Neural cell (in vitro differentiated cells): ENCODE data around the gene CA9. TPM values are rescaled to one million over a fixed set of nuclear protein-coding genes. Genes with fewer than 3 reads are reported as not detected.
"Not testable (repeated sequence)": the region's sequence is repeated elsewhere in the genome, so short reads cannot be mapped to it uniquely, and the experiment has no call there.

Experiments
- H2AFZ ChIP-seq: fragments of 200-600, 300-800 bp; sonication (generic), shearing (Covaris generic); 2 replicates; pipeline ENCODE4 v1.6.0; 2014; ENCODE audit warnings: low read depth, mild to moderate bottlenecking, antibody characterized with exemption, low read length, moderate library complexity
- H3F3A ChIP-seq: fragments of 200-600 bp; shearing (Covaris generic); 2 replicates; pipeline ENCODE4 v1.6.1; 2016; ENCODE audit warnings: mild to moderate bottlenecking, moderate library complexity, mixed read lengths, antibody characterized with exemption, low read length; ENCODE audit not compliant: insufficient read depth, poor library complexity, severe bottlenecking
- H3K27ac ChIP-seq: fragments of 200-600, 300-800 bp; sonication (generic), shearing (Covaris generic); 2 replicates; pipeline ENCODE4 v1.5.1; 2014; ENCODE audit warnings: mild to moderate bottlenecking, low read length, moderate library complexity
- H3K27me3 ChIP-seq: fragments of 300-800, 200-600 bp; sonication (generic), shearing (Covaris generic); 2 replicates; pipeline ENCODE4 v1.6.0; 2014; ENCODE audit warnings: mild to moderate bottlenecking, low read depth, low read length, moderate library complexity; ENCODE audit not compliant: insufficient read depth
- H3K36me3 ChIP-seq: fragments of 300-800, 200-600 bp; sonication (generic), shearing (Covaris generic); 2 replicates; pipeline ENCODE4 v1.5.1; 2014; ENCODE audit warnings: mild to moderate bottlenecking, antibody characterized with exemption, low read length, moderate library complexity; ENCODE audit not compliant: insufficient read depth
- H3K4me2 ChIP-seq: fragments of 300-800, 200-600 bp; sonication (generic), shearing (Covaris generic); 2 replicates; pipeline ENCODE4 v1.6.0; 2014; ENCODE audit warnings: mild to moderate bottlenecking, low read length
- H3K4me3 ChIP-seq: fragments of 300-800, 200-600 bp; sonication (generic), shearing (Covaris generic); 2 replicates; pipeline ENCODE4 v1.5.1; 2014; ENCODE audit warnings: mild to moderate bottlenecking, low read length, moderate library complexity
- H3K79me2 ChIP-seq: fragments of 200-600 bp; shearing (Covaris generic); replicated peaks from 2 replicates; pipeline ENCODE4 v1.6.0; 2014; ENCODE audit warnings: mild to moderate bottlenecking, low read length, moderate library complexity; ENCODE audit not compliant: insufficient read depth
- H3K9ac ChIP-seq: fragments of 300-800, 200-600 bp; sonication (generic), shearing (Covaris generic); 2 replicates; pipeline ENCODE4 v1.6.1; 2016; ENCODE audit warnings: mild to moderate bottlenecking, low read length, mixed read lengths
- H3K9me2 ChIP-seq: fragments of 200-600 bp; shearing (Covaris generic); 2 replicates; pipeline ENCODE4 v1.6.1; 2016; ENCODE audit warnings: mild to moderate bottlenecking, low read length, mixed read lengths; ENCODE audit not compliant: insufficient read depth
- H3K9me3 ChIP-seq: fragments of 200-600, 300-800 bp; sonication (generic), shearing (Covaris generic); 2 replicates; pipeline ENCODE4 v1.6.1; 2016; ENCODE audit warnings: mild to moderate bottlenecking, mixed run types, low read length, moderate library complexity, mixed read lengths
- H4K20me1 ChIP-seq: fragments of 200-600 bp; shearing (Covaris generic); 2 replicates; pipeline ENCODE4 v1.6.1; 2016; ENCODE audit warnings: mild to moderate bottlenecking, mixed run types; ENCODE audit not compliant: insufficient read depth
- EP300 ChIP-seq: fragments of 450-650 bp; conservative IDR thresholded peaks from 2 replicates; pipeline ENCODE4 v1.6.1; 2014; ENCODE audit warnings: antibody characterized with exemption, mild to moderate bottlenecking, moderate library complexity; ENCODE audit not compliant: poor library complexity, severe bottlenecking
- EZH2 ChIP-seq: fragments of 200-600, 300-800 bp; shearing (Covaris generic), sonication (generic); IDR thresholded peaks from 2 replicates; pipeline ENCODE4 v1.6.1; 2014; ENCODE audit warnings: antibody characterized with exemption, low read length, borderline replicate concordance, mild to moderate bottlenecking; ENCODE audit not compliant: insufficient read depth, poor library complexity, severe bottlenecking
- MXI1 ChIP-seq: fragments of 450-650 bp; conservative IDR thresholded peaks from 2 replicates; pipeline ENCODE4 v1.6.1; 2014; ENCODE audit warnings: antibody characterized with exemption, mild to moderate bottlenecking; ENCODE audit not compliant: poor library complexity, severe bottlenecking
- RAD21 ChIP-seq: fragments of 450-650 bp; conservative IDR thresholded peaks from 2 replicates; pipeline ENCODE4 v1.6.1; 2014; ENCODE audit warnings: antibody characterized with exemption, mild to moderate bottlenecking, moderate library complexity
- SMC3 ChIP-seq: fragments of 450-650 bp; conservative IDR thresholded peaks from 2 replicates; pipeline ENCODE4 v1.6.1; 2014; ENCODE audit warnings: antibody characterized with exemption, mild to moderate bottlenecking, moderate library complexity; ENCODE audit not compliant: poor library complexity
- TAF1 ChIP-seq: IDR thresholded peaks from 2 replicates; pipeline ENCODE4 v1.6.1; 2012; ENCODE audit warnings: low read depth
- polyA plus RNA-seq: library from polyadenylated mRNA; depleted of rRNA; stranded (reverse); fragments of >200 nt; gene quantifications from 2 replicates; pipeline ENCODE4 v1.2.3, GENCODE V29; 2014
- TF ChIP-seq, protein P1 (sequence below): fragments of 450-650 bp; IDR thresholded peaks from 2 replicates; pipeline ENCODE4 v1.5.1; 2014; ENCODE audit warnings: antibody characterized with exemption, mild to moderate bottlenecking, moderate library complexity; ENCODE audit not compliant: poor library complexity, severe bottlenecking
- TF ChIP-seq, protein P2 (sequence below): IDR thresholded peaks from 2 replicates; pipeline ENCODE4 v1.6.1; 2012; ENCODE audit warnings: borderline replicate concordance

Gene CA9
- polyA plus RNA-seq, 1 donor from 2014 or later: not detected

DNA sequence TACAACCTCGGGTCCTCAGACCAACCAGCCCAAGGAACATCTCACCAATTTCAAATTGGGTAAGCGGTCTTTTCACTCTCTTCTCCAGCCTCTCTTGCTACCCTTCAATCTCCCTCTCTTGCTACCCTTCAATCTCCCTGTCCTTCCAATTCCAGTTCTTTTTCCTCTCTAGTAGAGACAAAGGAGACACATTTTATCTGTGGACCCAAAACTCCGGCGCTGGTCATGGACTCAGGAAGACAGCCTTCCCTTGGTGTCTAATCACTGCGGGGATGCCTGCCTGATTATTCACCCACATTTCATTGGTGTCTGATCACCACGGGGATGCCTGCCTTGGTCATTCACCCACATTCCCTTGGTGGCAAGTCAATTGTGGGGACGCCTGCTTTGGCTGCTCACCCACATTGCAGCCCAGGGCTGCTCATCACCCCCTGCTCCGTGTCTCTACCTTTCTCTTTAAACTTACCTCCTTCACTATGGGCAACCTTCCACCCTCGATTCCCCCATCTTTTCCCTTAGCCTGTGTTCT is 36.2 kb upstream of the CA9 start:
- not testable (repeated sequence) for H3K4me3 ChIP-seq, H3K27me3 ChIP-seq, H3K9me3 ChIP-seq, H3F3A ChIP-seq, H3K9ac ChIP-seq, H3K9me2 ChIP-seq, H4K20me1 ChIP-seq, H3K79me2 ChIP-seq, H3K27ac ChIP-seq, H3K4me2 ChIP-seq, H2AFZ ChIP-seq, H3K36me3 ChIP-seq

DNA sequence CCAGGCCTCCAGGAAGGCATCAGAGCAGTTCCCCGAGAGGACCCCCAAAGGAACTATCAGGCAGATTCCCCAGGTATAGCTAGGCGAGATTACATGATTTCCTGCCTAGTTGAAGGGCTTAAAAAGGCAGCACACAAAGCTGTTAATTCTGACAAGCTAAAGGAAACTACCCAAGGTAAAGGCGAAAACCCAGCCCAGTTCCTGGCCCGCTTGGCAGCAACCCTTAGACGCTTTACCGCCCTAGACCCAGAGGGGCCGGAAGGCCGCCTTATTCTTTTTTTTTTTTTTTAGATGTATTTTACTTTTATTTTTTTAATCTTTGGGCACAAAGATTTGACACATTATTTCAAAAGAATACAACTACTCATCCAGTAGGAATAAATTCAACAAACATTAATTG is 35.0 kb upstream of the CA9 start:
- H3K79me2 ChIP-seq, H3K9me2 ChIP-seq, H3K4me3 ChIP-seq, H2AFZ ChIP-seq, H3K36me3 ChIP-seq, H3K9me3 ChIP-seq, H4K20me1 ChIP-seq, H3K27me3 ChIP-seq, H3K9ac ChIP-seq, H3F3A ChIP-seq, H3K27ac ChIP-seq, H3K4me2 ChIP-seq: not testable (repeated sequence)

DNA sequence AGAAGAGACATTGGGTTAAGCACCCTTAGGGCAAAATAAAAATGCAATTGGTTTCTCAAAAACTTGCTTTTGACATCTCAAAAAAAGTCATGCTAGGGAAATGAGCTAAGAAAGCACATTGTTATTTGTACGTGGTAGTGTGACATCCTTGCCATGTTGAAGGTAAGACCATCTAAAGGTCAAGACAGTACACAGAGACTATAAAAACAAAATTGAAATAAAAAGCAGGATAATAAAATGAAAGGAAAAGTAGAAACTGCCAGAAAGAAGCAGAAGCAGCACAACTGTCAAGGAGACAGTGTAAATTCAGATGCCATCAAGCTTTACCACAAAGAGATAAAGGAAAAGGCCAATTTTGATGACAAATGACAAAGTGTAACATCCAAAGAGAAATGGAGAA is 34.5 kb upstream of the CA9 start:
- H3K9ac ChIP-seq, H2AFZ ChIP-seq, H3K36me3 ChIP-seq, H3K4me3 ChIP-seq, H3K9me3 ChIP-seq, H3K4me2 ChIP-seq, H3K79me2 ChIP-seq, H3K27ac ChIP-seq, H3F3A ChIP-seq, H3K9me2 ChIP-seq, H4K20me1 ChIP-seq, H3K27me3 ChIP-seq: not testable (repeated sequence)

DNA sequence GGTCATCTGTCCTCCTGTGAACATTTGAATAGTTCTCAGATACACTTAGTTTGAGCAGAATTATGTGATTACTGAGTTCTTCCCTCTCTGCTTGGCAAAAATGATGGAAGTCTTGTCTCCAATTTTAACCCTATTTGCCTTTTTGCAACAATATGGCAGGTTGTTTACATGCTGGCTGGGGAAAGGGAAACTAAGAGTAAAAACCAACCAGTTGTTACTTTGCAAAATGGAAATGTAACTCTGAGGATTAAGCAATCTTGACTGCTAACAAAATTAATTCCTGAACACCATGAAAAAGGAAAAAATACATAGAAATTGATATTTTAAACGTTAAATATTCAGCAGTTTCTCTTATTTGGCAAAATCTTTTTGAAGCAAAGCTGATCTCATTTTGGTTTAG is 34.1 kb upstream of the CA9 start:
- Histone ChIP-seq H3K9ac (no peak overlapping the region), H3K27me3 (no peaks in the 10 kb centered on the region), H3K9me2 (no peaks in the 10 kb centered on the region), H3K9me3 (no peaks in the 10 kb centered on the region), H2AFZ (no peak overlapping the region), H3K36me3 (no peaks in the 10 kb centered on the region), H3K4me3 (no peak overlapping the region), H3F3A (no peaks in the 10 kb centered on the region), H3K79me2 (no peaks in the 10 kb centered on the region), H4K20me1 (no peaks in the 10 kb centered on the region), H3K27ac (no peak overlapping the region), H3K4me2 (no peak overlapping the region)
- TF ChIP-seq, protein P1, sequence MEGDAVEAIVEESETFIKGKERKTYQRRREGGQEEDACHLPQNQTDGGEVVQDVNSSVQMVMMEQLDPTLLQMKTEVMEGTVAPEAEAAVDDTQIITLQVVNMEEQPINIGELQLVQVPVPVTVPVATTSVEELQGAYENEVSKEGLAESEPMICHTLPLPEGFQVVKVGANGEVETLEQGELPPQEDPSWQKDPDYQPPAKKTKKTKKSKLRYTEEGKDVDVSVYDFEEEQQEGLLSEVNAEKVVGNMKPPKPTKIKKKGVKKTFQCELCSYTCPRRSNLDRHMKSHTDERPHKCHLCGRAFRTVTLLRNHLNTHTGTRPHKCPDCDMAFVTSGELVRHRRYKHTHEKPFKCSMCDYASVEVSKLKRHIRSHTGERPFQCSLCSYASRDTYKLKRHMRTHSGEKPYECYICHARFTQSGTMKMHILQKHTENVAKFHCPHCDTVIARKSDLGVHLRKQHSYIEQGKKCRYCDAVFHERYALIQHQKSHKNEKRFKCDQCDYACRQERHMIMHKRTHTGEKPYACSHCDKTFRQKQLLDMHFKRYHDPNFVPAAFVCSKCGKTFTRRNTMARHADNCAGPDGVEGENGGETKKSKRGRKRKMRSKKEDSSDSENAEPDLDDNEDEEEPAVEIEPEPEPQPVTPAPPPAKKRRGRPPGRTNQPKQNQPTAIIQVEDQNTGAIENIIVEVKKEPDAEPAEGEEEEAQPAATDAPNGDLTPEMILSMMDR: no peak
- TF ChIP-seq, protein P2, sequence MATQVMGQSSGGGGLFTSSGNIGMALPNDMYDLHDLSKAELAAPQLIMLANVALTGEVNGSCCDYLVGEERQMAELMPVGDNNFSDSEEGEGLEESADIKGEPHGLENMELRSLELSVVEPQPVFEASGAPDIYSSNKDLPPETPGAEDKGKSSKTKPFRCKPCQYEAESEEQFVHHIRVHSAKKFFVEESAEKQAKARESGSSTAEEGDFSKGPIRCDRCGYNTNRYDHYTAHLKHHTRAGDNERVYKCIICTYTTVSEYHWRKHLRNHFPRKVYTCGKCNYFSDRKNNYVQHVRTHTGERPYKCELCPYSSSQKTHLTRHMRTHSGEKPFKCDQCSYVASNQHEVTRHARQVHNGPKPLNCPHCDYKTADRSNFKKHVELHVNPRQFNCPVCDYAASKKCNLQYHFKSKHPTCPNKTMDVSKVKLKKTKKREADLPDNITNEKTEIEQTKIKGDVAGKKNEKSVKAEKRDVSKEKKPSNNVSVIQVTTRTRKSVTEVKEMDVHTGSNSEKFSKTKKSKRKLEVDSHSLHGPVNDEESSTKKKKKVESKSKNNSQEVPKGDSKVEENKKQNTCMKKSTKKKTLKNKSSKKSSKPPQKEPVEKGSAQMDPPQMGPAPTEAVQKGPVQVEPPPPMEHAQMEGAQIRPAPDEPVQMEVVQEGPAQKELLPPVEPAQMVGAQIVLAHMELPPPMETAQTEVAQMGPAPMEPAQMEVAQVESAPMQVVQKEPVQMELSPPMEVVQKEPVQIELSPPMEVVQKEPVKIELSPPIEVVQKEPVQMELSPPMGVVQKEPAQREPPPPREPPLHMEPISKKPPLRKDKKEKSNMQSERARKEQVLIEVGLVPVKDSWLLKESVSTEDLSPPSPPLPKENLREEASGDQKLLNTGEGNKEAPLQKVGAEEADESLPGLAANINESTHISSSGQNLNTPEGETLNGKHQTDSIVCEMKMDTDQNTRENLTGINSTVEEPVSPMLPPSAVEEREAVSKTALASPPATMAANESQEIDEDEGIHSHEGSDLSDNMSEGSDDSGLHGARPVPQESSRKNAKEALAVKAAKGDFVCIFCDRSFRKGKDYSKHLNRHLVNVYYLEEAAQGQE: no peak
- no peak for TF ChIP-seq MXI1
- TF ChIP-seq EP300: no peak
- TF ChIP-seq SMC3: no peak
- no peak for TF ChIP-seq EZH2
- TF ChIP-seq RAD21: no peak
- no peak for TF ChIP-seq TAF1

DNA sequence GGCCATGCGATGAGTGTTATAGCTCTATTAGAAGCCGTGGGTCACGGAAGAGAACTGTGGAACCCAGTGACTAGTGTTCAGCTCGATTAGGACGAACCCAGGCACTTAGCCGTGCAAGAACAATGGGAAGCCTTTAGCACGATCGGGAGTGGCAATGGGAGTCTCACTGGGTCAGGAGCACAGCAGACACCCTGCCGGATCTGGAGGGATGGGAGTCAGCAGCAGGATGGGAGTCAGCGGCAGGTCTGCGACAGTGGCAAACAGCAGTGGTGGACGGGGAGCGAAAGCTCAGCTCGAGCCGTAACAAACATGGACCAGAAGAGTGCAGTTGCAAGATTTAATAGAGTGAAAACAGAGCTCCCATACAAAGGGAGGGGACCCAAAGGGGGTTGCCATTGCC is 33.3 kb upstream of the CA9 start:
- not testable (repeated sequence) for H2AFZ ChIP-seq, H3K27ac ChIP-seq, H3F3A ChIP-seq, H3K9ac ChIP-seq, H4K20me1 ChIP-seq, H3K9me2 ChIP-seq, H3K9me3 ChIP-seq, H3K36me3 ChIP-seq, H3K27me3 ChIP-seq, H3K4me2 ChIP-seq, H3K79me2 ChIP-seq, H3K4me3 ChIP-seq
